OCI-LY7 (cell line): ENCODE measurements around the gene TCF12. TPM values are rescaled to one million over a fixed set of nuclear protein-coding genes. Genes with fewer than 3 reads are reported as not detected.

Experiments
- BruUV-seq: library from RNA; stranded (reverse); fragments of 400-500 nt; replicated peaks from 2 replicates; lab custom pipeline; 2021; lab: Mats Ljungman, UMichigan
- CTCF ChIA-PET: fragments of 300-600 bp; sonication (Branson Sonifier 250); formaldehyde crosslinking; loops from one replicate; lab custom pipeline; 2022; ENCODE audit warnings: antibody characterized with exemption; ENCODE audit not compliant: unreplicated experiment; lab: Charles Lee
- POLR2A ChIA-PET: fragments of 300-600 bp; sonication (Branson Sonifier 250); formaldehyde crosslinking; loops from one replicate; lab custom pipeline; 2022; ENCODE audit warnings: antibody characterized with exemption; lab: Charles Lee
- DNase-seq: peaks from one replicate; pipeline ENCODE4 v3.0.0-alpha.2; 2015; ENCODE audit warnings: low spot score
- H2AFZ ChIP-seq: fragments of 200-600 bp; sonication (generic), shearing (Covaris generic); 2 replicates; pipeline ENCODE4 v1.6.1; 2014; ENCODE audit warnings: mild to moderate bottlenecking, antibody characterized with exemption, low read length, moderate library complexity
- H3K27ac ChIP-seq: fragments of 200-600 bp; sonication (generic); 2 replicates; pipeline ENCODE4 v1.5.1; 2014; ENCODE audit warnings: mixed run types, low read depth, mild to moderate bottlenecking, moderate library complexity, low read length, inconsistent platforms; ENCODE audit not compliant: poor library complexity, severe bottlenecking
- H3K36me3 ChIP-seq: fragments of 200-600 bp; sonication (generic); 2 replicates; pipeline ENCODE4 v1.6.1; 2014; ENCODE audit warnings: mild to moderate bottlenecking, antibody characterized with exemption, low read length, moderate library complexity, mixed read lengths; ENCODE audit not compliant: insufficient read depth
- H3K4me1 ChIP-seq: fragments of 200-600 bp; sonication (generic); 2 replicates; pipeline ENCODE4 v1.5.1; 2014; ENCODE audit warnings: mild to moderate bottlenecking, low read length; ENCODE audit not compliant: insufficient read depth, poor library complexity, severe bottlenecking
- H3K4me2 ChIP-seq: fragments of 200-600 bp; sonication (generic); 2 replicates; pipeline ENCODE4 v1.6.1; 2014; ENCODE audit warnings: mild to moderate bottlenecking, low read length
- H3K4me3 ChIP-seq: fragments of 200-600 bp; sonication (generic); 2 replicates; pipeline ENCODE4 v1.5.1; 2014; ENCODE audit warnings: mild to moderate bottlenecking, low read depth, low read length; ENCODE audit not compliant: poor library complexity, severe bottlenecking
- H3K79me2 ChIP-seq: fragments of 200-600 bp; sonication (generic); 2 replicates; pipeline ENCODE4 v1.6.1; 2016; ENCODE audit warnings: low read depth, mild to moderate bottlenecking, low read length, moderate library complexity, mixed read lengths; ENCODE audit not compliant: insufficient read depth
- H3K9me2 ChIP-seq: fragments of 200-600 bp; sonication (generic); 2 replicates; pipeline ENCODE4 v1.6.1; 2016; ENCODE audit warnings: mild to moderate bottlenecking, low read length, mixed read lengths; ENCODE audit not compliant: insufficient read depth
- H3K9me3 ChIP-seq: fragments of 200-600 bp; sonication (generic); 2 replicates; pipeline ENCODE4 v1.6.1; 2014; ENCODE audit warnings: mild to moderate bottlenecking, mixed run types, low read length, mixed read lengths
- H4K20me1 ChIP-seq: fragments of 200-600 bp; sonication (generic); 2 replicates; pipeline ENCODE4 v1.6.1; 2014; ENCODE audit warnings: mild to moderate bottlenecking, antibody characterized with exemption, low read length, moderate library complexity, mixed read lengths; ENCODE audit not compliant: insufficient read depth
- CTCF ChIP-seq: fragments of 200-600 bp; sonication (generic); conservative IDR thresholded peaks from 2 replicates; pipeline ENCODE4 v1.5.1; 2014; ENCODE audit warnings: mild to moderate bottlenecking, antibody characterized with exemption, low read length, moderate library complexity, mixed read lengths
- EZH2phosphoT487 ChIP-seq: fragments of 200-600 bp; sonication (generic); IDR thresholded peaks from 2 replicates; pipeline ENCODE4 v1.6.1; 2018; ENCODE audit warnings: low read depth, borderline replicate concordance, mild to moderate bottlenecking, mixed run types, antibody characterized with exemption, low read length, moderate library complexity, mixed read lengths
- intact Hi-C: fragments of 100-400 bp; cut with micrococcal nuclease; formaldehyde crosslinking; loops from one replicate; pipeline ENCODE4 v1.10.0; 2022; ENCODE audit not compliant: unreplicated experiment
- total RNA-seq, 2 experiments: library from RNA; depleted of rRNA in 1 of 2; stranded (reverse); fragments of >200 nt in 1 of 2; shearing (Covaris generic) in 1 of 2; gene quantifications; 2 replicates each; pipeline ENCODE4 v1.2.3, GENCODE V29; 2014 to 2022

The TCF12 gene
- total RNA-seq, 2 experiments from 2014 or later: 51.6 to 139 TPM

DNA sequence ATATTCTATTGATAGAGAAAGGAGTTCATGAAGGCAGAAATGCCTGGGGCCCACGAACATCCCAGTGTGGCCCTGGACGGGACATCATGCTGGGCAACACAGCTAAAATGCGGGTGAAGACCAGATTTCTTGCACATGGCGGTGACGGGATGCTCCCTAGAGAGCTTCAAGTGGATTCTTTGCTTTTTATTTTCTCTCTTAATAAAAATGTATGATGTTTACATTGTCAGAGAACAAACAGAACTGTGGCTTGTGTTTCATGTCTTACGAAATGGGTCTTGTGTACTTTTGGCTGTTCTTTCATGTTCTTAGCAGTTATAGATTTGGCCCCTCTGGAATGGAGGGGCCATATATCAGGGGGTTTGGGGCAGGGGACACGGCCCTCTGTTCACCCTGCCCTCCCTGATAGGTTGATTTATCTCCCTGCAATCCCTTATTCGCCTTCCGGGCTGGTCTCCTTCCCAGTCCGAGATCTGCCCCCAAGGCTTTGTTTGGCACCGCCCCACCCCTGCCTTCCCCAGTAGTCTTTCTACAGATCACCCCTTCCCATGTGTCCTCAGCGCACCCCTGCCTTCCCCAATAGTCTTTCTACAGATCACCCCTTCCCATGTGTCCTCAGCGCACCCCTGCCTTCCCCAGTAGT is 389.2 kb downstream of the TCF12 start:
- BruUV-seq: no TSS peak
- TF ChIP-seq EZH2phosphoT487 (no peak), CTCF (no peak)
- no peak for DNase-seq
- H3K4me3 ChIP-seq: no peak overlapping the region
- ChIA-PET CTCF (interaction anchor here (1.5 kb wide), 1 partner anchor 161 kb away, joined by 6 read pairs; no protein-coding TSS in a partner anchor), POLR2A (no interaction called here)
- no peaks in the 10 kb centered on the region for H3K36me3 ChIP-seq
- no peak overlapping the region for H2AFZ ChIP-seq
- H3K27ac ChIP-seq: no peak overlapping the region
- no peaks in the 10 kb centered on the region for H3K9me2 ChIP-seq
- no peak overlapping the region for H3K4me2 ChIP-seq
- H3K79me2 ChIP-seq: no peaks in the 10 kb centered on the region
- H3K4me1 ChIP-seq: peaks cover 9% of the 10 kb centered on the region
- H4K20me1 ChIP-seq: no peaks in the 10 kb centered on the region
- intact Hi-C loops: loop anchor here (2.0 to 5.0 kb wide), 2 partner anchors 95 to 389 kb away; partner anchors contain the start of gene TCF12
- no peaks in the 10 kb centered on the region for H3K9me3 ChIP-seq

DNA sequence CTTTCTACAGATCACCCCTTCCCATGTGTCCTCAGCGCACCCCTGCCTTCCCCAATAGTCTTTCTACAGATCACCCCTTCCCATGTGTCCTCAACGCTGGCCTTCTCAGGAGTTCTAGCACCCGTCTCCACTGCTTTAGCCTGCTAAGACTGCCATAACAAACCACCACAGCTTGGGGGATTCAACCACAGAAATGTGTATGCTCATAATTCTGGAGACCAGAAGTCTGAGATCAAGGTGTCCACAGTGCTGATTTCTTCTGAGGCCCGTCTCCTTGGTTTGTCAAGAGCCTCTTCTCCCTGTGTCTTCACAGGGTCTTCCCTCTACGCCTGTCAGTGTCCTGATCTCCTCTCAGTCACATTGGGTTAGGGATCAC is 389.7 kb downstream of the TCF12 start:
- no peak overlapping the region for H3K4me3 ChIP-seq
- H3K4me1 ChIP-seq: peaks cover 9% of the 10 kb centered on the region
- CTCF ChIA-PET: no interaction called here
- DNase-seq: no peak
- intact Hi-C loops: loop anchor here (5.0 kb wide), 1 partner anchor 96 kb away; no protein-coding TSS in a partner anchor
- no peaks in the 10 kb centered on the region for H3K9me2 ChIP-seq
- no peaks in the 10 kb centered on the region for H4K20me1 ChIP-seq
- H2AFZ ChIP-seq: no peak overlapping the region
- H3K4me2 ChIP-seq: no peak overlapping the region
- no peaks in the 10 kb centered on the region for H3K9me3 ChIP-seq
- no peak overlapping the region for H3K27ac ChIP-seq
- H3K36me3 ChIP-seq: no peaks in the 10 kb centered on the region
- BruUV-seq: no TSS peak
- POLR2A ChIA-PET: no interaction called here
- no peaks in the 10 kb centered on the region for H3K79me2 ChIP-seq
- TF ChIP-seq EZH2phosphoT487 (no peak), CTCF (no peak)
